ENCODE results near the gene CYP4F12.
"Not testable (repeated sequence)": the region's sequence is repeated elsewhere in the genome, so short reads cannot be mapped to it uniquely, and the experiment has no call there.

The CYP4F12 gene

DNA sequence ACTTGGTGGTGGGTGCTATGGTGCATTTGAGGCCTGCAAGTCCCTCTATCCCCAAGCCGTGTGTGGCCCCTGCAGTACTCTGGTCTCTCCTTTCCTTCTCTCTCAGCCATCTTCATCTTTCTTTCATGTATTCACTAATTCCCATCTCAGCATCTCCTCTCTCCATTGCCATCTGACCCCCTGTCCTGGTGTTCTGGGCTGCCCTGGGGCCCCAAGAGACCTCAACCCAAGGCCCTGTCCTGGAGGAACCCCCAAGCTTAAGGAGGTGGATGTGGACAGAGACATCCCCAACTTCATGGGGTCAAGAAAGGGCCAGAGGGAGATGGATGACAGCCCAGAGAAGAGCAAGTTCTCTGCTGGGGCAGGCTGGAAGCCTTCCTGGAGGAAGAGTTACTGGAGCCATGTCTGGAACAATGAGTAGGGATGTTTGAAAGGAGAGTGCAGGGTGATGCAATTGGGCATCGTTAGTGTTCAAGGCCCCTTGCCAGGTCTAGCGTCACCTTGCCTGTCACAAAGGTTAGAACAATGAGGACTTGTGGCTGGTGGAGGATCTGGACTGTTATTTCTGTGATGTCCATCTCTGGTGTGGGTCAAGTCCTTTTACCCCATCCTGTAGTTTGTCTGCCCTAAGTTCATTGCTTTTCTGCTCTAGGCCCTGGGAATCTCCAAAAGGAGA is 28.7 kb upstream of the CYP4F12 start:
- H3K9me3 Mint-ChIP-seq = peaks cover 73% of the 10 kb centered on the region
- H3K4me3 Mint-ChIP-seq = no peak overlapping the region
- TF ChIP-seq, protein P1, sequence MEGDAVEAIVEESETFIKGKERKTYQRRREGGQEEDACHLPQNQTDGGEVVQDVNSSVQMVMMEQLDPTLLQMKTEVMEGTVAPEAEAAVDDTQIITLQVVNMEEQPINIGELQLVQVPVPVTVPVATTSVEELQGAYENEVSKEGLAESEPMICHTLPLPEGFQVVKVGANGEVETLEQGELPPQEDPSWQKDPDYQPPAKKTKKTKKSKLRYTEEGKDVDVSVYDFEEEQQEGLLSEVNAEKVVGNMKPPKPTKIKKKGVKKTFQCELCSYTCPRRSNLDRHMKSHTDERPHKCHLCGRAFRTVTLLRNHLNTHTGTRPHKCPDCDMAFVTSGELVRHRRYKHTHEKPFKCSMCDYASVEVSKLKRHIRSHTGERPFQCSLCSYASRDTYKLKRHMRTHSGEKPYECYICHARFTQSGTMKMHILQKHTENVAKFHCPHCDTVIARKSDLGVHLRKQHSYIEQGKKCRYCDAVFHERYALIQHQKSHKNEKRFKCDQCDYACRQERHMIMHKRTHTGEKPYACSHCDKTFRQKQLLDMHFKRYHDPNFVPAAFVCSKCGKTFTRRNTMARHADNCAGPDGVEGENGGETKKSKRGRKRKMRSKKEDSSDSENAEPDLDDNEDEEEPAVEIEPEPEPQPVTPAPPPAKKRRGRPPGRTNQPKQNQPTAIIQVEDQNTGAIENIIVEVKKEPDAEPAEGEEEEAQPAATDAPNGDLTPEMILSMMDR (IDR thresholded peaks at IDR 0.05; ENCODE audit: unreplicated experiment in 3 of 3) = no peak
- H3K36me3 Mint-ChIP-seq (ENCODE audit: low read depth) = no peaks in the 10 kb centered on the region
- H3K27me3 Mint-ChIP-seq (ENCODE audit: low read depth) = no peaks in the 10 kb centered on the region
- no peaks in the 10 kb centered on the region for H3K4me1 Mint-ChIP-seq
- no peak overlapping the region for H3K27ac Mint-ChIP-seq

DNA sequence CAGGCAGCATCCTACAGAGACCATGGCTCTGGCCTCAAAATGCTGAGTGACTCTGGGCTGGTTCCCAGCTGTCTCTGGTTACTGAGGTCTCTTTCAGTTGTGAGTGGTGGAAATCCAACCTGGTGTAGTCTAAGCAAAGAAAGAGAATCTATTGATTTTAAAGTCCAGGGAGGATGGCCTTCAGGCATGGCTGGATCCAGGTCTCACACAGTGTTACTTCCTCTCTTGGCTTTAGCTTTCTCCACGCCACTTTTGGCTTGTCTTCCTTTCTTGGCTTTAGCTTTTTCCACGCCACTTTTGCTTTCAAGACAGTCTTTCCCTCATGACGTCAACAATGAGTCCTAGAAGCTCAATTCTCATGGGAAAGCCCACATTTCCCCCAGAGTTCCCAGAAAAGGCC is 28.1 kb upstream of the CYP4F12 start:
- peaks cover 70% of the 10 kb centered on the region for H3K9me3 Mint-ChIP-seq
- TF ChIP-seq, protein P1 (IDR thresholded peaks at IDR 0.05; ENCODE audit: unreplicated experiment in 3 of 3) = no peak
- H3K27ac Mint-ChIP-seq = no peak overlapping the region
- no peaks in the 10 kb centered on the region for H3K27me3 Mint-ChIP-seq (ENCODE audit: low read depth)
- H3K4me3 Mint-ChIP-seq = no peak overlapping the region
- H3K36me3 Mint-ChIP-seq (ENCODE audit: low read depth) = no peaks in the 10 kb centered on the region
- no peaks in the 10 kb centered on the region for H3K4me1 Mint-ChIP-seq

DNA sequence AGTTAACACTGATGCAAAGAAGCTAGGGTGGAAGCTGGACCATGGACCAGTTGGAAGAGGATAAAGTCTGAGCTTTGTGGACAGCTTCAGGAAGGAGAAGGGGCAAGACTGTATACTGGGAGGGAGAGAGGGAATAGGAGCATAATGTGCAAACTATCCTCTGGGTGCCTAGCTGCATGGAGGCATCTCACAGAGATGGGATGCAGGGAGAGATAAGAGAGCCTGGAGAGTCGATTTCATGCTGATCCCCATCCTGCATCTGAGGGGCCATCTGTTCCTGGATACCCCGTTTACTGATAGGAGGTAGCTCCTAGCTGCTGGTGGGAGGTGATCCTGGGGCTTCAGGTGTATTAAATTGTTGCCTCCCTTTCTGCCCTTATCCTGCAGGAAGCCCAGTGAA is 23.4 kb upstream of the CYP4F12 start:
- H3K27me3 Mint-ChIP-seq (ENCODE audit: low read depth) = no peaks in the 10 kb centered on the region
- no peaks in the 10 kb centered on the region for H3K4me1 Mint-ChIP-seq
- H3K4me3 Mint-ChIP-seq = no peak overlapping the region
- no peak overlapping the region for H3K27ac Mint-ChIP-seq
- TF ChIP-seq, protein P1 (IDR thresholded peaks at IDR 0.05; ENCODE audit: unreplicated experiment in 3 of 3) = no peak
- H3K36me3 Mint-ChIP-seq (ENCODE audit: low read depth) = no peaks in the 10 kb centered on the region
- peaks cover 68% of the 10 kb centered on the region for H3K9me3 Mint-ChIP-seq

DNA sequence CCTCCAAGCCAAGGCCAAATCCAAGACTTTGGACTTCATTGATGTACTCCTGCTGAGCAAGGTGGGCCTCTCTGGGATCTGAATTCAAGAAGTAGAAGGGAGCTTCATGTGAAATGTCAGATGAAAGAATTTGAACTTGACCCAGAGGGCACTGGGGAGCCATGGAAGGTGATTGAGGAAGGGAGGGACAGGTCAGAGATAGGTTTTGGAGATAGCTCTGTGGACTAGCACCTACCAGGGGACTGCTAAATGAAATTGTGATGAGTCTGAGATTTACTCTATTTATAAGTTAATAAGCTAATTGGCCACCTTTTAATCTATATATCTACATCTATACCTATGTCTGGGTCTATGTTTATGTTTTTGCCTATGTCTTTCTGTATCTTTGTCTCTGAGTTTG is 22.8 kb upstream of the CYP4F12 start:
- H3K4me3 Mint-ChIP-seq; H3K4me1 Mint-ChIP-seq; H3K27me3 Mint-ChIP-seq (ENCODE audit: low read depth); H3K27ac Mint-ChIP-seq; H3K36me3 Mint-ChIP-seq (ENCODE audit: low read depth): not testable (repeated sequence)
- peaks cover 70% of the 10 kb centered on the region for H3K9me3 Mint-ChIP-seq

DNA sequence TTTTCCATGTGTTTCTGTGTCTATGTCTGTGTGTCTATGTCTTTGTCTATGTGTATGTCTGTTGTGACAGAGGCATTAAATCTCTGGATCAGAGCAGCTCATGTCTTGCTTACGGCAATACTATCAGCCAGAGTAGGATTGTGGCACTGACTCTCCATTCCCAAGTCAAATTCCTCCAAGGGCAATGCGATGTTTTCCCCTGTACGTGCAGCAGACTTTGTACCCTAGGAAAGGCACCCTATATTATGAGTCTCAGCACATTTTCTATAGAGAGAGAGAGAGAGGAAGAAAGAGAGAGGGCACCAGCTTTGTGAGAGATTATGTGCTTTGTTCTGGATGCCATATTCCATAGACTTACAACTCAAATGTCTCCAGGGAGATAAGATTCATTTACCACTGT is 21.1 kb upstream of the CYP4F12 start:
- Mint-ChIP-seq H3K4me1 (no peaks in the 10 kb centered on the region), H3K27ac (no peak overlapping the region), H3K27me3 (ENCODE audit: low read depth) (no peaks in the 10 kb centered on the region), H3K4me3 (no peak overlapping the region), H3K36me3 (ENCODE audit: low read depth) (no peaks in the 10 kb centered on the region), H3K9me3 (peaks cover 61% of the 10 kb centered on the region)
- TF ChIP-seq, protein P1 (IDR thresholded peaks at IDR 0.05; ENCODE audit: unreplicated experiment in 3 of 3) = no peak

DNA sequence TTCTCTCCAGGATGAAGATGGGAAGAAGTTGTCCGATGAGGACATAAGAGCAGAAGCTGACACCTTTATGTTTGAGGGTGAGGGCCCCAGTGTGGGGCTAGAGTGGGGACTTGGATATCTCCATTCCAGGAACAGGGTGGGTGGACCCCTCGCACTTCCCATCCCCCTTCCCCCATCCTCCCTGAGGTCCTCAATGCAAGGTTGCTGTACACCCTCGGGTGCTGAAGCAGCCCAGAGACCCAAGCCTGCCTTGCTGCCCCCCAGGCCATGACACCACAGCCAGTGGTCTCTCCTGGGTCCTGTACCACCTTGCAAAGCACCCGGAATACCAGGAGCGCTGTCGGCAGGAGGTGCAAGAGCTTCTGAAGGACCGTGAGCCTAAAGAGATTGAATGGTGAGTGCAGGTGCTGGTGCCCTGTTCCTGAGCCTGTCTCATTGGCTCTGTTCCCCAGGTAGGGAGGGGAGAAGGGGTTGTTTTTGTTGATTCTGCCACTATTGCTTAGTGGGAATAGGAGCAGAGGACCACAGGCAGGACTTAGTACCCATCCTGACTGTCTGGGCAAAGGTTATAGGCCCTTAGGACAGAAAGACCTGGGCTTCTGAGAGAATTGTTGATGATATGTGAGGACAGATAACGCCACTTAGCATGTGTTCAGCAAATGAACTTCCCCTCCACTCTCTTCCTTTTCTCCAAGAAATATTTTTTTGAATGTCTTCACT is 20.2 kb upstream of the CYP4F12 start:
- TF ChIP-seq, protein P1 (IDR thresholded peaks at IDR 0.05; ENCODE audit: unreplicated experiment in 3 of 3) = no peak
- Mint-ChIP-seq H3K27me3 (ENCODE audit: low read depth) (no peaks in the 10 kb centered on the region), H3K4me1 (no peaks in the 10 kb centered on the region), H3K36me3 (ENCODE audit: low read depth) (no peaks in the 10 kb centered on the region), H3K4me3 (no peak overlapping the region), H3K9me3 (peaks cover 54% of the 10 kb centered on the region), H3K27ac (no peak overlapping the region)

Measured in nephron (organoid).